GM12873 (cell line): ENCODE results near the gene RELN.

Experiments
- CTCF ChIP-seq: IDR thresholded peaks from 2 replicates; pipeline ENCODE4 v1.5.1; 2012; ENCODE audit warnings: low read depth, mild to moderate bottlenecking, moderate library complexity, low read length, control low read depth; ENCODE audit not compliant: insufficient read depth; ENCODE audit errors: missing control alignments

RELN gene

GRCh38 chr7:103664577-103664976 is 324.9 kb downstream of the RELN start:
- no peak for TF ChIP-seq CTCF

- TF ChIP-seq CTCF, result no peak
Measured at GRCh38 chr7:103660455-103661371, 328.7 kb downstream of the RELN start.

GRCh38 chr7:103658055-103659005 is 331.1 kb downstream of the RELN start:
- no peak for TF ChIP-seq CTCF

GRCh38 chr7:103657474-103657894 is 332.0 kb downstream of the RELN start:
- no peak for TF ChIP-seq CTCF

- TF ChIP-seq CTCF, result no peak
Measured at GRCh38 chr7:103656221-103656620, 333.2 kb downstream of the RELN start.

GRCh38 chr7:103651593-103652377 is 337.7 kb downstream of the RELN start:
- TF ChIP-seq CTCF, result no peak
